Activated T-helper 2 cell treated with anti-CD3 and anti-CD28 coated beads, Interferon-gamma antibody, Interleukin-2, Interleukin-4, amounts not matched to agents 10 μg/mL and 5 μg/mL and 100 μg/mL, durations not matched to agents 14 hours and 24 hours and 36 hours (primary cell): Measurements from ENCODE around the gene CCER1. TPM values are rescaled to one million over a fixed set of nuclear protein-coding genes. Genes with fewer than 3 reads are reported as not detected.

Source experiments
- DNase-seq: peaks from one replicate; pipeline ENCODE4 v3.0.0; 2021; ENCODE audit warnings: low spot score
- H3K27ac Mint-ChIP-seq: one replicate; pipeline ENCODE4 v1.8.0; 2021; ENCODE audit warnings: mixed read lengths
- H3K27me3 Mint-ChIP-seq: one replicate; pipeline ENCODE4 v1.8.0; 2021; ENCODE audit warnings: low read depth, mixed read lengths
- H3K36me3 Mint-ChIP-seq: one replicate; pipeline ENCODE4 v1.8.0; 2021; ENCODE audit warnings: low read depth, mixed read lengths
- H3K4me1 Mint-ChIP-seq: one replicate; pipeline ENCODE4 v1.8.0; 2021; ENCODE audit warnings: low read depth, mixed read lengths
- H3K4me3 Mint-ChIP-seq: one replicate; pipeline ENCODE4 v1.8.0; 2021; ENCODE audit warnings: low read depth, mild to moderate bottlenecking, moderate library complexity, mixed read lengths
- H3K9me3 Mint-ChIP-seq: one replicate; pipeline ENCODE4 v1.8.0; 2021; ENCODE audit warnings: mixed read lengths
- intact Hi-C: fragments of 100-400 bp; cut with micrococcal nuclease; formaldehyde crosslinking; loops from one replicate; pipeline ENCODE4 v1.15.1; 2023
- total RNA-seq: library from RNA; stranded (reverse); gene quantifications from 2 replicates; pipeline ENCODE4 v1.2.3, GENCODE V29; 2022

The CCER1 gene
- total RNA-seq, 1 donor from 2014 or later, result not detected

DNA sequence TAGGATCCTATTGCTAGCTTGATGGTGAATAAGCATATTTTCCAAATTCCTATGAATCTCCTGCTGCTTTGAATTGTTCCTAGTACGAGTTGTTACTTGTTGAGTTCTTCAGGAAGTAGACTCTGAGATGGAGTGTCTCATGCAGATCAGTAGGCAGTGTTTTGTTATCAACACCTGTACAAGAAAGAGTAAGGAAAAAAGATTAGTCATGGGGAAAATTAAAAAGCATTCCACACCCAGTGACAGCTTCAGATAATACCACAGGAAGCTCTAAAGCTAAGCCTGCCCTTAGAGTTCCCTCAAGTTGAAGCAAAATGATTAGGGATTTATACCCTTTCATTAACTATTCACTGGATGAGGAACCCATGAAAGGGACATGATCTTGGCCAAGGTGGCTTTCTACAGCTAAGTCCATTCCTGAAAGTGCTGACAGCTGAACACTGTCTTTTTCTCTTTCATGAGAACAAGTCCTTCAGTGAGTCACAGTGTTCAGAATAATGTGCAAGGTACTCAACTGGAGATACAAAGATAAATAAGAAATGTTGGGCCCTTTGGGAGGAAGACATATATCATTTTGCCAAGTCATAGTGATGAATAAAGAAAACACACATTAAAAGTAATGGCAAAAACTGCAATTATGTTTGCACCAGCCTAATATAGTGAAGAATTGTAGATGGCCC lies 49.1 kb downstream of the CCER1 start:
- H3K27ac Mint-ChIP-seq, result no peak overlapping the region
- no peaks in the 10 kb centered on the region for H3K9me3 Mint-ChIP-seq
- H3K4me3 Mint-ChIP-seq, result no peak overlapping the region
- H3K4me1 Mint-ChIP-seq, result no peaks in the 10 kb centered on the region
- intact Hi-C loops, result no loop called here
- DNase-seq, result no peak
- no peaks in the 10 kb centered on the region for H3K27me3 Mint-ChIP-seq
- no peaks in the 10 kb centered on the region for H3K36me3 Mint-ChIP-seq

DNA sequence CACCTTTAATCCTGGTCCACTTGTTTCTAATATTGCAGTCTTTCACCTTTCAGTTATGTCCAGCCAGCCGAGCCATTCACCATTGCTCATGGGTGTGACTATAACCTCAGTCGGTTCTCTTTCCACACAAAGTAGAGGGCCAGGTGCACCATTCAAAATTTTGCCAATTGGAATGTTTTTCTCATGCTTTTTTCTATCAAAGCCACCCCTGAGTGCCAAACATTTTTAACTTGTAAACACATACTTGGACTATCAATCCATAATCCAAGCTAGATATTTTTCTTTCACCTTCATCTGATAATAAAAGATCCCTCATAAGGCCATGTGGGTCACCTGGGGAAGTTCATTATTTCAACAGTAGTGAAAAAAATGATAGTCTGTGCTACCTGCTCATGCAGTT lies 52.4 kb downstream of the CCER1 start:
- DNase-seq, result no peak
- Mint-ChIP-seq H3K9me3 (no peaks in the 10 kb centered on the region), H3K4me1 (no peaks in the 10 kb centered on the region), H3K4me3 (no peak overlapping the region), H3K27ac (no peak overlapping the region), H3K36me3 (no peaks in the 10 kb centered on the region), H3K27me3 (no peaks in the 10 kb centered on the region)
- intact Hi-C loops, result no loop called here

Other genes starting within 250 kb of the CCER1 start
- not detected in 2 replicates for gene EPYC, start 49.8 kb upstream of the CCER1 start, total RNA-seq
- gene KERA, start 102.8 kb upstream of the CCER1 start, total RNA-seq, result not detected in 2 replicates
- not detected in 2 replicates for gene LUM, start 156.3 kb upstream of the CCER1 start, total RNA-seq
- gene DCN, start 227.6 kb upstream of the CCER1 start, total RNA-seq, result not detected in 2 replicates